ENCODE measurements around the gene WDR27. TPM values are rescaled to one million over a fixed set of nuclear protein-coding genes. Genes with fewer than 3 reads are reported as not detected.

The WDR27 gene
- total and polyA plus RNA-seq, 4 donors = 6.9 to 68.1 (median 31.4) TPM

DNA sequence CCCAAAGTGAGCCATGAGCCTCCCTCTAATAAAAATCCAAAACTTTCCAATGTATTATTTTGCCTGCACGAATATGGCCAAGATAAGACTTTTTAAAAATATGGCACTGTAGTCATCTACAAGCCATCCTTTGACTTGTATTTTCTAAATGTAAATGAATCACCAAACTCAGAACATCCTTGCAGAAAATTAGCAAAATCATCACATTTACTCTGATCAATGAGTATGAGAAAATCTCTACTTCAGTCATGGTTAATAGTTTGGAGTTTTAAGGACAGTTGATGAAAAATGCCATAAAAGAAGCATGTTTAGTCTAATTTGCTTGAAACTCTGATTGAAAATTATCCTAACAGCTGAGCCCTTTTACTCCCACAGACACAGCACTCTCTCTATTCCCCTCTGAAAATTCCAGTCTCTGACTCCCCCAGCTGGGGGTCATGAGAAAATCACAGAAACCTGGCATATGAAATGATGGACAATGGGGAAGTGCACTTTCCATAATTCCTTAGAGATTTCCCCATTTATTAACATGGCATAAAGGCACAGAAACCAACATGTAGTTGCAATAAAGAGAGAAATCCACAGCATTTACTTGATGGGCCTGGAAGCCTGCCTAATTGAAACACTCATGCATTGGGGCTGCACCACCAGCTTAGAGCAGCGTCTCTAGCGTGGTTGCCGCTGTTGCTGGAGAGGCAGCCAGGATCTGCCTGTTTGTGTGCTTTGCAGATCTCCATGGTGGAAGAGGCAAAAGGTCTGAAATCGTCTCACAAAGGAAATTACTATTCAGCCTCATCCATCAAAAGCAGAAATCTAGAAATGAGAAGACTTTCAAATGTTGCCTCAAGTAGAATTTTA lies 214.0 kb downstream of the WDR27 start:
- no peak overlapping the region for H3K4me3 ChIP-seq
- TF ChIP-seq, protein P1, sequence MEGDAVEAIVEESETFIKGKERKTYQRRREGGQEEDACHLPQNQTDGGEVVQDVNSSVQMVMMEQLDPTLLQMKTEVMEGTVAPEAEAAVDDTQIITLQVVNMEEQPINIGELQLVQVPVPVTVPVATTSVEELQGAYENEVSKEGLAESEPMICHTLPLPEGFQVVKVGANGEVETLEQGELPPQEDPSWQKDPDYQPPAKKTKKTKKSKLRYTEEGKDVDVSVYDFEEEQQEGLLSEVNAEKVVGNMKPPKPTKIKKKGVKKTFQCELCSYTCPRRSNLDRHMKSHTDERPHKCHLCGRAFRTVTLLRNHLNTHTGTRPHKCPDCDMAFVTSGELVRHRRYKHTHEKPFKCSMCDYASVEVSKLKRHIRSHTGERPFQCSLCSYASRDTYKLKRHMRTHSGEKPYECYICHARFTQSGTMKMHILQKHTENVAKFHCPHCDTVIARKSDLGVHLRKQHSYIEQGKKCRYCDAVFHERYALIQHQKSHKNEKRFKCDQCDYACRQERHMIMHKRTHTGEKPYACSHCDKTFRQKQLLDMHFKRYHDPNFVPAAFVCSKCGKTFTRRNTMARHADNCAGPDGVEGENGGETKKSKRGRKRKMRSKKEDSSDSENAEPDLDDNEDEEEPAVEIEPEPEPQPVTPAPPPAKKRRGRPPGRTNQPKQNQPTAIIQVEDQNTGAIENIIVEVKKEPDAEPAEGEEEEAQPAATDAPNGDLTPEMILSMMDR (IDR thresholded peaks at IDR 0.05; ENCODE audit: control extremely low read depth, extremely low read depth) = no peak
- peaks cover 0 to 2% (median under 1%) of the 10 kb centered on the region in 4 donors for H3K9me3 ChIP-seq (ENCODE audit: control insufficient read depth in 4 of 4, insufficient read depth in 3 of 4, low read length in 3 of 4)
- H3K9ac ChIP-seq (ENCODE audit: insufficient read depth in 1 of 2, low read length in 2 of 2) = no peak overlapping the region
- H3K27me3 ChIP-seq (ENCODE audit: control insufficient read depth in 3 of 3, insufficient read depth in 3 of 3, low read length in 2 of 3) = no peaks in the 10 kb centered on the region
- ATAC-seq (ENCODE audit: insufficient read depth, low FRiP score) (no peak), DNase-seq (peak; percentile 45 to 80 (median 78))
- H3K27ac ChIP-seq (ENCODE audit: low read depth in 1 of 2, low read length in 1 of 2) = no peak overlapping the region
- no peaks in the 10 kb centered on the region for H3K36me3 ChIP-seq (ENCODE audit: control insufficient read depth in 4 of 4, insufficient read depth in 4 of 4, low read length in 4 of 4)
- 79 to 85% methylated on average over 5 of the region's 5 CpGs for WGBS, 2 donors
- peaks cover 0 to 13% (median 0%) of the 10 kb centered on the region in 5 donors for H3K4me1 ChIP-seq (ENCODE audit: control insufficient read depth in 5 of 5, insufficient read depth in 5 of 5, low read length in 5 of 5)

DNA sequence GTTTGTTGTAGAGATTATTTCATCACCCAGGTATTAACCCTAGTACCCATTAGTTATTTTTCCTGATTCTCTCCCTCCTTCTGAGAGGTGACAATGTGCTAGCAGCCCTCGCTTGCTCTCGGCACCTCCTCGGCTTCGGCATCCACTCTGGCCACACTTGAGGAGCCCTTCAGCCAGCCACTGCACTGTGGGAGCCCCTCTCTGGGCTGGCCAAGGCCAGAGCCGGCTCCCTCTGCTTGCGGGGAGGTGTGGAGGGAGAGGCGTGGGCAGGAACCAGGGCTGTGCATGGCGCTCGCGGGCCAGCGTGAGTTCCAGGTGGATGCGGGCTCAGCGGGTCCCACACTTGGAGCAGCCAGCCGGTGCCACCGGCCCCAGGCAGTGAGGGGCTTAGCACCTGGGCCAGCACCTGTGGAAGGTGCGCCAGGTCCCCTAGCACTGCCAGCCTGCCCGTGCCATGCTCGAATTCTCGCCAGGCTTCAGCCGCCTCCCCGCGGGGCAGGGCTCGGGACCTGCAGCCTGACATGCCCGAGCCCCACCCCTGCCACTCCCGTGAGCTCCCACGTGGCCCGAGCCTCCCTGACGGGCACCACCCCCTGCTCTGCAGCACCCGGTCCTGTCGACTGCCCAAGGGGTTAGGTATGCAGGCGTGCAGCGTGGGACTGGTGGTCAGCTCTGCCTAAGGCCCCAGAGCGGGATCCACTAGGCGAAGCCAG lies 221.9 kb downstream of the WDR27 start:
- Histone ChIP-seq H3K27me3 (ENCODE audit: control insufficient read depth in 3 of 3, insufficient read depth in 3 of 3, low read length in 2 of 3) (no peaks in the 10 kb centered on the region), H3K27ac (ENCODE audit: low read depth in 1 of 2, low read length in 1 of 2) (no peak overlapping the region), H3K9me3 (ENCODE audit: control insufficient read depth in 4 of 4, insufficient read depth in 3 of 4, low read length in 3 of 4) (peaks cover 0 to 15% (median 2%) of the 10 kb centered on the region in 4 donors), H3K4me3 (no peak overlapping the region), H3K9ac (ENCODE audit: insufficient read depth in 1 of 2, low read length in 2 of 2) (no peak overlapping the region), H3K4me1 (ENCODE audit: control insufficient read depth in 5 of 5, insufficient read depth in 5 of 5, low read length in 5 of 5) (no peaks in the 10 kb centered on the region), H3K36me3 (ENCODE audit: control insufficient read depth in 4 of 4, insufficient read depth in 4 of 4, low read length in 4 of 4) (peaks cover 0 to 2% (median 0%) of the 10 kb centered on the region in 4 donors)
- ATAC-seq (ENCODE audit: insufficient read depth, low FRiP score) = no peak
- no peak for DNase-seq
- WGBS, 2 donors = 93 to 97% methylated on average over 34 of the region's 34 CpGs
- TF ChIP-seq, protein P1 (IDR thresholded peaks at IDR 0.05; ENCODE audit: control extremely low read depth, extremely low read depth) = no peak

DNA sequence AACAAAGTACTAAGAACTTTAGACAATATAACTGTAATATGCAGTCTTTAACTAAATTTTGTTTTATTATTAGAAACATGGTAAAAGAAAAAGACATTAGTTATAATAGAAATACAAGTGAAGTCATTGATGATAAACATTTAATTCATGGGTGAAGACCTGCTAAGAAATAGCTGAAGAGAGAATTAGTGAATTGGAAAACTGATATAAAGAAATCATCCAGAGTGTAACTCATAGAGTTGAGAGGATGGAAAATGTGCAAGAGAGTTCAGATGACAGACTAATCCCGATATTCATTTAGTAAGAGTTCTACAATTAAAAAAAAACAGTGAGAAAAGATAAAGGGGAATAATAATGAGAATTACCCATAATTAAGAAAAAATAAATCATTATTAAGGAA lies 227.5 kb downstream of the WDR27 start:
- WGBS, 2 donors = 92 to 97% methylated on average over 1 of the region's 1 CpG

More for the DNA sequence above, 227.5 kb downstream of the WDR27 start:
- H3K4me1 ChIP-seq (ENCODE audit: control insufficient read depth in 5 of 5, insufficient read depth in 5 of 5, low read length in 5 of 5) = no peaks in the 10 kb centered on the region
- peaks cover 0 to 6% (median 3%) of the 10 kb centered on the region in 4 donors for H3K9me3 ChIP-seq (ENCODE audit: control insufficient read depth in 4 of 4, insufficient read depth in 3 of 4, low read length in 3 of 4)
- DNase-seq (no peak), ATAC-seq (ENCODE audit: insufficient read depth, low FRiP score) (no peak)
- H3K27ac ChIP-seq (ENCODE audit: low read depth in 1 of 2, low read length in 1 of 2) = no peak overlapping the region
- TF ChIP-seq, protein P1 (IDR thresholded peaks at IDR 0.05; ENCODE audit: control extremely low read depth, extremely low read depth) = no peak
- H3K9ac ChIP-seq (ENCODE audit: insufficient read depth in 1 of 2, low read length in 2 of 2) = no peak overlapping the region
- no peak overlapping the region for H3K4me3 ChIP-seq
- no peaks in the 10 kb centered on the region for H3K27me3 ChIP-seq (ENCODE audit: control insufficient read depth in 3 of 3, insufficient read depth in 3 of 3, low read length in 2 of 3)
- no peaks in the 10 kb centered on the region for H3K36me3 ChIP-seq (ENCODE audit: control insufficient read depth in 4 of 4, insufficient read depth in 4 of 4, low read length in 4 of 4)
